Transverse colon (tissue), 4 donors: ENCODE results near the gene LARP7. TPM values are rescaled to one million over a fixed set of nuclear protein-coding genes. Genes with fewer than 3 reads are reported as not detected.
"Not testable (repeated sequence)": the region's sequence is repeated elsewhere in the genome, so short reads cannot be mapped to it uniquely, and the experiment has no call there.

Experiments
- DNase-seq: peaks from one replicate; pipeline ENCODE4 v3.0.0-alpha.2; 2019
- H3K27ac ChIP-seq, 4 donors: fragments of 200-600 bp; sonication (generic); 2 replicates each; pipeline ENCODE4 v1.5.1; 2016 to 2018; ENCODE audit warnings: inconsistent platforms in 4 of 4
- H3K27me3 ChIP-seq: fragments of 200-600 bp; sonication (generic); 2 replicates; pipeline ENCODE4 v1.5.1; 2017; ENCODE audit warnings: inconsistent platforms
- H3K36me3 ChIP-seq, 4 donors: fragments of 200-600 bp; sonication (generic); 2 replicates each; pipeline ENCODE4 v1.5.1; 2017 to 2019; ENCODE audit warnings: inconsistent platforms in 4 of 4
- H3K4me1 ChIP-seq, 4 donors: fragments of 200-600 bp; sonication (generic); 2 replicates each; pipeline ENCODE4 v1.5.1; 2017 to 2020; ENCODE audit warnings: inconsistent platforms in 4 of 4
- H3K4me3 ChIP-seq, 4 donors: fragments of 200-600 bp; sonication (generic); 1 replicate in 1 of 4; 2 replicates in 3 of 4; pipeline versions ENCODE4 v1.5.1 to v1.6.1; 2017 to 2019; ENCODE audit warnings: inconsistent platforms in 4 of 4
- H3K9me3 ChIP-seq, 2 donors: fragments of 200-600 bp; sonication (generic); 2 replicates each; pipeline ENCODE4 v1.5.1; 2017 to 2019; ENCODE audit warnings: inconsistent platforms in 2 of 2
- CTCF ChIP-seq, 5 experiments: fragments of 200-600 bp in 3 of 5; fragments of 450-650 bp in 2 of 5; sonication (generic) in 3 of 5; IDR thresholded peaks; 1 replicate in 2 of 5; 2 replicates in 3 of 5; pipeline ENCODE4 v1.5.1; 2016 to 2017; ENCODE audit warnings: antibody characterized with exemption in 5 of 5, inconsistent platforms in 3 of 5, mild to moderate bottlenecking in 2 of 5, moderate library complexity in 1 of 5
- EP300 ChIP-seq: sonication (generic); formaldehyde crosslinking; IDR thresholded peaks from one replicate; pipeline ENCODE4 v1.6.1; 2017; ENCODE audit warnings: antibody characterized with exemption, low read depth
- POLR2A ChIP-seq: fragments of 450-650 bp; IDR thresholded peaks from one replicate; pipeline ENCODE4 v1.6.1; 2016; ENCODE audit warnings: antibody characterized with exemption, mild to moderate bottlenecking, moderate library complexity
- POLR2AphosphoS5 ChIP-seq, 3 donors: sonication (generic); formaldehyde crosslinking; IDR thresholded peaks; one replicate each; pipeline ENCODE4 v1.6.1; 2016; ENCODE audit warnings: antibody characterized with exemption in 3 of 3
- WGBS, 2 donors: methylation state at CpG; one replicate each; pipeline ENCODE4 v1.1.5; 2018; ENCODE audit warnings: low coverage in 1 of 2; 5-methylcytosine and 5-hydroxymethylcytosine counted together
- in situ Hi-C, 4 donors: fragments of 200-750 bp; cut with MboI; loops; one replicate each; pipeline versions ENCODE4 v1.15.0 to v1.15.1; 2017; ENCODE audit warnings: low sequenced_read_pairs in 3 of 4, low pct_ligation_motif_present in 1 of 4, low pct_unique_long_range_greater_than_20kb in 1 of 4
- intact Hi-C: fragments of 100-400 bp; cut with DNase I; formaldehyde crosslinking; loops from one replicate; pipeline ENCODE4 v1.15.1; 2023; ENCODE audit warnings: low total_unique reads
- total RNA-seq, 4 donors: library from RNA; depleted of rRNA; stranded (reverse); fragments of >200 nt; gene quantifications; one replicate each; pipeline ENCODE4 v1.1.0, GENCODE V29; 2016

LARP7 gene
- total RNA-seq, 4 donors from 2014 or later = 33.3 to 75.4 (median 47.6) TPM

DNA sequence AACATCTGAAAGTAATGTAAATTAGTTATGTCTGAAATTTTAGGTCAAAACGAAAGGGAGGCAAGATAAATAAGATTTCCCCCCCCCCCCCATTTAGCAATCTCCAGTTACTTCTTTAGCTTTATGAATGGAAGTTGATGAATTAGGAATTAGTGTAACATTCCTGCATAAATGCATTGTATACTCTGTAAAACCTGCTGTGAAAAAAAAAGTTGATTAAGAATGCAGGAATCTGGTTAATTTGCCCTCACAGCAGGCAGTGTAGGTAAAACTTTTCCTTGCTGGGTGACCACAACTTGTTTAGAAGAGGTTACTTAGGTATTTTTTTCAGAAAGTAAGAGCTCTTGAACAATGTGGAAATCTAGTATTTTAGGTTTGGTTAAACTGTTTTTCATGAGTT, 15.3 kb downstream of the LARP7 start:
- H3K9me3 ChIP-seq = no peaks in the 10 kb centered on the region
- no peaks in the 10 kb centered on the region for H3K27me3 ChIP-seq
- H3K36me3 ChIP-seq = peaks cover 0 to 89% (median 40%) of the 10 kb centered on the region in 4 donors
- TF ChIP-seq POLR2AphosphoS5 (IDR thresholded peaks at IDR 0.05) = no peak
- no peak for TF ChIP-seq CTCF (IDR thresholded peaks at IDR 0.05)
- no peak for TF ChIP-seq POLR2A
- TF ChIP-seq EP300 = no peak
- H3K4me1 ChIP-seq = no peaks in the 10 kb centered on the region
- DNase-seq = no peak
- intact Hi-C loops (no loop called here), in situ Hi-C loops (no loop called here)
- no peak overlapping the region for H3K27ac ChIP-seq
- 38 to 66% methylated on average over 1 of the region's 1 CpG for WGBS, 2 donors
- no peak overlapping the region for H3K4me3 ChIP-seq

DNA sequence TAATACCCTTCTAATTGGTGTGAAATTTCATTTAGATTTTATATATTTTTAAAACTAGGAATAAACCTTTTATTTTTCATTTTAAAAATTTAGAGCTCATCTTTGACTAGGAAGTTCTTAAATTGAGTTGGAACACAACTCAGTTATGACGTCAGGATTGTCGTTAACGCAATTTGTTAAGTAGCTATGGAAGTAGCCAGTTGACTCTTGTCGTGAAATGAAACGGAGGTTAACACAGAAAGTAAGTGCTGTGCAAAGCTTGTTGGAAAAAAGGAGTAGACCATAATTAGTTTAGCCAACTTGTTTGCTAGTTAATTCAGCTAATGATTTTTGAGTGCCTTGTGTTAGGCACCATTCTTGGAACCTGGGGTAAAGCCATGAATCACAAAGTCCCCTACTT, 18.3 kb downstream of the LARP7 start:
- TF ChIP-seq CTCF (IDR thresholded peaks at IDR 0.05) = no peak
- TF ChIP-seq POLR2A = no peak
- intact Hi-C loops (no loop called here), in situ Hi-C loops (no loop called here)
- no peak for DNase-seq
- H3K4me3 ChIP-seq = no peak overlapping the region
- H3K27ac ChIP-seq = no peak overlapping the region
- H3K27me3 ChIP-seq = no peaks in the 10 kb centered on the region
- WGBS, 2 donors = 88% methylated on average over 5 of the region's 5 CpGs
- peaks cover 0 to 62% (median 31%) of the 10 kb centered on the region in 4 donors for H3K36me3 ChIP-seq
- no peaks in the 10 kb centered on the region for H3K4me1 ChIP-seq
- no peaks in the 10 kb centered on the region for H3K9me3 ChIP-seq

- not testable (repeated sequence) for H3K27ac ChIP-seq
Measured at GRCh38 chr4:112656115-112656514, 19.2 kb downstream of the LARP7 start.

GRCh38 chr4:112664611-112665010, 27.7 kb downstream of the LARP7 start:
- in situ Hi-C loops = no loop called here
- H3K36me3 ChIP-seq = no peaks in the 10 kb centered on the region
- TF ChIP-seq CTCF (IDR thresholded peaks at IDR 0.05) (no peak), POLR2A (no peak), POLR2AphosphoS5 (IDR thresholded peaks at IDR 0.05) (no peak), EP300 (no peak)
- no peaks in the 10 kb centered on the region for H3K27me3 ChIP-seq
- DNase-seq = no peak
- no peaks in the 10 kb centered on the region for H3K9me3 ChIP-seq
- intact Hi-C loops = no loop called here
- WGBS, 2 donors = 79 to 88% methylated on average over 1 to 2 of the region's 2 CpGs
- H3K4me1 ChIP-seq = no peaks in the 10 kb centered on the region
- H3K27ac ChIP-seq = no peak overlapping the region
- no peak overlapping the region for H3K4me3 ChIP-seq

More at GRCh38 chr4:112656115-112656514, 19.2 kb downstream of the LARP7 start:
- intact Hi-C loops, in situ Hi-C loops, H3K27me3 ChIP-seq, H3K9me3 ChIP-seq, H3K4me1 ChIP-seq, H3K4me3 ChIP-seq, DNase-seq: not testable (repeated sequence)
- peaks cover 0 to 54% (median 27%) of the 10 kb centered on the region in 4 donors for H3K36me3 ChIP-seq
- 77 to 92% methylated on average over 3 to 5 of the region's 5 CpGs for WGBS, 2 donors

- DNase-seq = no peak
- H3K4me3 ChIP-seq = no peak overlapping the region
- intact Hi-C loops (no loop called here), in situ Hi-C loops (no loop called here)
- no peaks in the 10 kb centered on the region for H3K27me3 ChIP-seq
- no peaks in the 10 kb centered on the region for H3K36me3 ChIP-seq
- TF ChIP-seq POLR2A (no peak), POLR2AphosphoS5 (IDR thresholded peaks at IDR 0.05) (no peak), CTCF (IDR thresholded peaks at IDR 0.05) (no peak), EP300 (no peak)
- H3K9me3 ChIP-seq = no peaks in the 10 kb centered on the region
- no peaks in the 10 kb centered on the region for H3K4me1 ChIP-seq
- no peak overlapping the region for H3K27ac ChIP-seq
- 94% methylated on average over 3 of the region's 3 CpGs for WGBS, 2 donors
Measured at GRCh38 chr4:112668131-112668530, 31.2 kb downstream of the LARP7 start.
